Bronchial epithelial cell (primary cell): ENCODE data around the gene GALNT6. TPM values are rescaled to one million over a fixed set of nuclear protein-coding genes. Genes with fewer than 3 reads are reported as not detected.

ENCODE experiments used
- DNase-seq: peaks from one replicate; pipeline ENCODE4 v3.0.0-alpha.2; 2010; ENCODE audit warnings: low read depth
- FAIRE-seq: peaks from 2 replicates; lab custom pipeline; 2011; peaks lifted over from hg19 to GRCh38; lab: Jason Lieb, UNC
- H3K27me3 ChIP-seq: 2 replicates; pipeline ENCODE4 v1.5.1; 2011; ENCODE audit warnings: low read length; ENCODE audit not compliant: control insufficient read depth, insufficient read depth
- H3K36me3 ChIP-seq: 2 replicates; pipeline ENCODE4 v1.5.1; 2011; ENCODE audit warnings: low read length; ENCODE audit not compliant: control insufficient read depth, insufficient read depth
- H3K4me3 ChIP-seq: 2 replicates; pipeline ENCODE4 v1.5.1; 2011; ENCODE audit warnings: mild to moderate bottlenecking, low read depth, low read length, control low read depth
- CTCF ChIP-seq: IDR thresholded peaks from 2 replicates; pipeline ENCODE4 v1.5.1; 2011; ENCODE audit warnings: mild to moderate bottlenecking, moderate library complexity, low read length, control low read depth, inconsistent platforms; ENCODE audit not compliant: insufficient read depth, severe bottlenecking
- total RNA-seq: library from RNA; depleted of rRNA; stranded (reverse); fragments of >200 nt; gene quantifications from 2 replicates; pipeline ENCODE4 v1.2.1, GENCODE V29; 2014

Gene GALNT6
- total RNA-seq, 1 donor from 2014 or later = 14.0 TPM

- H3K4me3 ChIP-seq = no peak overlapping the region
- DNase-seq = peak; percentile 58
- H3K27me3 ChIP-seq = no peaks in the 10 kb centered on the region
- TF ChIP-seq CTCF = no peak
- no peak for FAIRE-seq
- peaks cover 5% of the 10 kb centered on the region for H3K36me3 ChIP-seq
Measured at GRCh38 chr12:51386351-51386750, 4.9 kb downstream of the GALNT6 start.

DNA sequence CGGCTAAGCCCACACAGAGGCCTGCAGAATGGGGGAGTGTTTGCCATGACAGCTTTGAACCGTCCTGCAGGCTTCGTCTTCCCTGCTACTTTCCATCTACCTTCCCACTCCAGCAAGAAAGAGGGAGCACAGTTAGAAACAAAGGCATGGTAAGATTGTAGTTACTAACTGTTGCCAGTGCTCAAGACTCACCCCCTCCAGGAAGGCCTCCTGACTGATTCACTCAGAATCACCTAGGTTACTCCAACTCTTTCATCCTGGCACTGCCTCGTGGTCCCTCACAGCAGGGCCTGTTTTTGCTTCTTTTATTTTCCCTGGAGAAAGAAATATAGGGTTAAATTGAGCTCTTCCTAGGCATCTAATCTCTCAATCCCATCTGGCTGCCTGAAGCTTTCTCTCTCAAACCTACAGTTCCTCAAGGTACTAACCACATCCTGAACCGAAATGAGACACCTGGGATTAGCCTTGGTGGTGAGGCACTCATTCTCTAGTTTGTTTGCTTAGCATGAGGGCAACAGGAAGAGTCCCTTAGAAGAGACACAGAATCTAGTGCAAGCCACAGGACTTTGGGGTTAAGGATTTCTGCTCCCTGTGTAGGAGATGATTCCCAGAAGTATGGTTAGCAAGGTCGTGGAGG, 7.8 kb downstream of the GALNT6 start:
- peaks cover 13% of the 10 kb centered on the region for H3K36me3 ChIP-seq
- DNase-seq (peak; percentile 79), FAIRE-seq (no peak)
- no peak for TF ChIP-seq CTCF
- no peaks in the 10 kb centered on the region for H3K27me3 ChIP-seq
- no peak overlapping the region for H3K4me3 ChIP-seq

GRCh38 chr12:51382173-51382572, 9.0 kb downstream of the GALNT6 start:
- TF ChIP-seq CTCF = no peak
- no peak for DNase-seq
- no peak for FAIRE-seq
- peaks cover 14% of the 10 kb centered on the region for H3K36me3 ChIP-seq
- no peaks in the 10 kb centered on the region for H3K27me3 ChIP-seq
- no peak overlapping the region for H3K4me3 ChIP-seq

DNA sequence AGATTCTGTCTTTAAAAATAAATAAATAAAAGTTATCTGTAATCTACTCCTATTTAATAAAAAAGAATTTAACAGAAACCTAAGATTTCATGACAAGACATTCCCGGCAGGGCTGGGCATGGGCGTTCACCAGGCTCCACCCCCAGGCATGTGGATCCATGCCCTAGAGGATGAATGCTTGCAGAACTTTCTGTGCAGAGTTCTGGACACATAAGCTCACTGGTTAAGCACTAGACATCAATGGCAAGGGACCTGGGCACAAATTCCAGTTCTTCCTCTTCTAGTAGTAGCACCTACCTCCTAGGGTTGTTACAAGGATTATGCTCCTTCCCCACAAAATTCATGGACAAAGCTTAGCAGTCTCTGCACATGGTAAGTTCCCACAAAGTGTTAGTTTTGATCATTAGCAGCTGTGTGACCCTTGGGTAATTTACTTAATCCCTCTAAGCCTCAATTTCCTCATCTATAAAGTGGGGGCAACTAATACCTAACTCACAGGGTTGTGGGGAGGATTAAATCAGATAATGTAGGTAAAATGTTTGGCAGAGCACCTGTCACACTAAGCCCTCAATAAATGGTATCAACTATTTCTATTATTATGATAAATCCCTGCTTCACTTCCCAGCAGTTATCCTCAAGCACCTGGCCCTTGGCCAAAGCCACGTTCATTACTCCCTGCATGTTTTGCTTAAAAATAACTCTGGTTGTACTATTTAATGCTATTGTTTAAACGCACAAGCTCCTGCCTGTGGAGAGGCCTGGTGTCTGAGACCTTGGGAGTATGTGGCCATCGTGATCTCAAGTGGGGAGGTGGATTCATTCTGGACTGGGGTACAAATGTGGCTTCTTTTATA, 9.8 kb downstream of the GALNT6 start:
- TF ChIP-seq CTCF = no peak
- Histone ChIP-seq H3K27me3 (no peaks in the 10 kb centered on the region), H3K36me3 (peaks cover 16% of the 10 kb centered on the region), H3K4me3 (no peak overlapping the region)
- FAIRE-seq = no peak
- DNase-seq = no peak

DNA sequence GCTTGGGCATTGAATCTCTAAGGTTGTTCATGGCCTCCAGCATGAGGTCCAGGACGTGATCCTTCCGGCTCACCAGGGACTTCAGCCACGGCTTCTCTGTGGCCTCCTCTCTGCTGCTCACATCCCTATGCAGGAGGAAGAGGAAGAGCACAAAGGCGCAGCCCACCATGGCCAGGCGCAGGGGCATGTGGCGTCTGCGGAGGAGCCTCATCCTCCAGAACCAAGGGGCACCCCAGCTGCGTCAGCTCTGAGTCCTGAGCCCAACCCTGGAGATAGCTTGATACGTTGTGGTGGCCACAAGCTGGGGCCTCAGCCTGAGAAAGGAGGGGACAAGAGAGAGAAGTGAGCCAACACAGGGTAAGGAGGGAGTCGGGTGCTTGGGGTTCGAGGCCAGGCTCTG, 11.6 kb downstream of the GALNT6 start:
- no peak for DNase-seq
- H3K27me3 ChIP-seq = no peaks in the 10 kb centered on the region
- no peak for TF ChIP-seq CTCF
- no peak for FAIRE-seq
- no peak overlapping the region for H3K4me3 ChIP-seq
- peaks cover 19% of the 10 kb centered on the region for H3K36me3 ChIP-seq
